K562 (cell line): ENCODE measurements around the gene TRMT1L. TPM values are rescaled to one million over a fixed set of nuclear protein-coding genes. Genes with fewer than 3 reads are reported as not detected.

ENCODE experiments used
- TBL1XR1 ChIP-seq, 2 experiments: IDR thresholded peaks; 2 replicates each; pipeline ENCODE4 v1.6.1; 2012; ENCODE audit warnings: improper control_type of control experiment in 2 of 2, low read length in 2 of 2, mild to moderate bottlenecking in 1 of 2
- ZNF551 ChIP-seq: fragments of 250-450 bp; sonication (Bioruptor Pico); IDR thresholded peaks from 2 replicates; pipeline ENCODE4 v1.5.0; 2021; ENCODE audit warnings: mild to moderate bottlenecking, moderate library complexity
- ZNF609 ChIP-seq: sonication (generic); formaldehyde crosslinking; IDR thresholded peaks from 2 replicates; pipeline ENCODE4 v1.8.1; 2023; ENCODE audit warnings: missing genetic modification reagents, mild to moderate bottlenecking, borderline replicate concordance
- polyA plus RNA-seq, 8 experiments: library from polyadenylated mRNA; depleted of rRNA in 4 of 8; stranded (reverse) in 5 of 8; unstranded in 3 of 8; fragments of >200 nt; fragmentation: Nextera tagmentation in 2 of 8; fragmentation: Illumina TruSeq in 1 of 8; extraction: Ambion mirVana in 2 of 8; extraction: Trizol in 1 of 8; gene quantifications; 2 replicates each; pipeline versions ENCODE4 v1.2.1 to v1.2.3, GENCODE V29; 2011 to 2014; ENCODE audit warnings: inconsistent platforms in 1 of 8, missing spikeins in 1 of 8
- total RNA-seq, 7 experiments: library from RNA; depleted of rRNA in 6 of 7; stranded (reverse); fragments of >200 nt in 6 of 7; fragmentation: Illumina TruSeq in 2 of 7; extraction: Trizol in 2 of 7; gene quantifications; 2 replicates each; pipeline versions ENCODE4 v1.2.1 to v1.2.3, GENCODE V29; 2011 to 2021; ENCODE audit warnings: low replicate concordance in 1 of 7
- TF ChIP-seq, protein P1 (sequence below): fragments of 450-650 bp; conservative IDR thresholded peaks from 2 replicates; pipeline ENCODE4 v1.6.1; 2016; ENCODE audit warnings: missing genetic modification characterization, low read depth, mild to moderate bottlenecking, control low read depth, missing compliant biosample characterization

The TRMT1L gene
- total and polyA plus RNA-seq, 9 of the 15 experiments (the other 6 are each of a cell fraction or from before 2014, with no cell fraction given) = 6.4 to 88.9 (median 32.9) TPM

DNA sequence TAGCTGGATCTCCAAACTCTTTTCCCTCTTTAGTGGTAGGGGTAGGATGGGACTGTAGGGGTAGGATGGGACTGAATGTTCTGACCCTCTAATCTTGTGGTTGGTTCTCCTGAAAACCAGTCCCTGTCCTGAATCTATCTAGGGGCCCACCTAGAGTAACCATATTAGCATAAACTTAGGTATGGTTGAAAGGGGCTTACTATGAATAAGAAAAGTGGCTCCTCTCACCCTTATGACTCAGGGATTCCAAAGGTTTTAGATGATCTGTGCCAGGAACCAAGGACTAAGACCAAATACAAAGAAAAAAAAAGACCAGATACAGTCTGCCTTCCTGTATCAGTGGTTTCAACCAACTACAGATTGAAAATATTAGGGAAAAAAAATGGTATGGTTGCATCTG, 82.4 kb downstream of the TRMT1L start (continued):
- TF ChIP-seq ZNF609 (CRISPR knock-in tag) (no peak), ZNF551 (no peak), TBL1XR1 (IDR thresholded peaks at IDR 0.05; ENCODE audit: low read length in 2 of 2) (no peak)
- TF ChIP-seq, protein P1, sequence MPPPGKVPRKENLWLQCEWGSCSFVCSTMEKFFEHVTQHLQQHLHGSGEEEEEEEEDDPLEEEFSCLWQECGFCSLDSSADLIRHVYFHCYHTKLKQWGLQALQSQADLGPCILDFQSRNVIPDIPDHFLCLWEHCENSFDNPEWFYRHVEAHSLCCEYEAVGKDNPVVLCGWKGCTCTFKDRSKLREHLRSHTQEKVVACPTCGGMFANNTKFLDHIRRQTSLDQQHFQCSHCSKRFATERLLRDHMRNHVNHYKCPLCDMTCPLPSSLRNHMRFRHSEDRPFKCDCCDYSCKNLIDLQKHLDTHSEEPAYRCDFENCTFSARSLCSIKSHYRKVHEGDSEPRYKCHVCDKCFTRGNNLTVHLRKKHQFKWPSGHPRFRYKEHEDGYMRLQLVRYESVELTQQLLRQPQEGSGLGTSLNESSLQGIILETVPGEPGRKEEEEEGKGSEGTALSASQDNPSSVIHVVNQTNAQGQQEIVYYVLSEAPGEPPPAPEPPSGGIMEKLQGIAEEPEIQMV (tag) = no peak
